SW480 (cell line): Measurements from ENCODE around the gene NACC2.
"Not testable (repeated sequence)": the region's sequence is repeated elsewhere in the genome, so short reads cannot be mapped to it uniquely, and the experiment has no call there.

ENCODE experiments used
- DNase-seq: peaks from one replicate; pipeline ENCODE4 v3.0.0-alpha.2; 2016; ENCODE audit warnings: low spot score

NACC2 gene

DNA sequence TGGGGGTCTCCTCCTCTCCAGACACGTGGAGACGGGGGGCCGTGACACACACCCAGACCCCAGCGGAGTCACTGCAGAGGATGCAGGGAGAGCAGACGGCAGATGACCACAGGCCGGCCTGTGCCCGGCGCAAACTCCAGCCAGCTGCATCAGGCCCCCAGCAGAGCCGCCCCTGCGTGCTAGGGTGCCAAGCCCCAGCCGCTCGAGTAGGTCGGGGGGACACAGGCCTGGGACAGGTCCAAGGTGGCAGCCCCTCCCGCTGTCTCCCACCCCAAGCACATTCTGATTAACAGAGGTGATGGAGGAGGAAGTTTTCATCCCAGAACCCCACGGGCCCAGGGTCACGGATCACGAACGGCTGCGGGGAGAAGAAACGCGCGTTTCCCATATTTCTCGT is 14.4 kb downstream of the NACC2 start:
- no peak for DNase-seq

DNA sequence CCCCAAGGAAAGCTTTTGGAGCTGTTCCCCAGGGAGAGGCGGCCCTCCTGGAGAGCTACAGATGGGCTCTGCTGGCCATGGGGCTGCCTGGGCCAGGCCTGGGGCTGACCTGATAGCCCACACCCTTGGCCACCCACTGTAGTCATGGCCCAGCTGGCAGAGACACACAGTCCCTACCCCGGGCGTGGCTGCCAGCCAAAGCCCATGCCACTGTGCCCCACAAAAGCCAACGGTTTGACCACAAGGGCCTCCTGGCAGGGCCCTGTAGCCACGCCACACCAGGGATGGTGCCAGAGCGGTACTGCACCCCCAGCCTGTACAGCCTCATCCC is 15.2 kb downstream of the NACC2 start:
- DNase-seq: no peak

DNA sequence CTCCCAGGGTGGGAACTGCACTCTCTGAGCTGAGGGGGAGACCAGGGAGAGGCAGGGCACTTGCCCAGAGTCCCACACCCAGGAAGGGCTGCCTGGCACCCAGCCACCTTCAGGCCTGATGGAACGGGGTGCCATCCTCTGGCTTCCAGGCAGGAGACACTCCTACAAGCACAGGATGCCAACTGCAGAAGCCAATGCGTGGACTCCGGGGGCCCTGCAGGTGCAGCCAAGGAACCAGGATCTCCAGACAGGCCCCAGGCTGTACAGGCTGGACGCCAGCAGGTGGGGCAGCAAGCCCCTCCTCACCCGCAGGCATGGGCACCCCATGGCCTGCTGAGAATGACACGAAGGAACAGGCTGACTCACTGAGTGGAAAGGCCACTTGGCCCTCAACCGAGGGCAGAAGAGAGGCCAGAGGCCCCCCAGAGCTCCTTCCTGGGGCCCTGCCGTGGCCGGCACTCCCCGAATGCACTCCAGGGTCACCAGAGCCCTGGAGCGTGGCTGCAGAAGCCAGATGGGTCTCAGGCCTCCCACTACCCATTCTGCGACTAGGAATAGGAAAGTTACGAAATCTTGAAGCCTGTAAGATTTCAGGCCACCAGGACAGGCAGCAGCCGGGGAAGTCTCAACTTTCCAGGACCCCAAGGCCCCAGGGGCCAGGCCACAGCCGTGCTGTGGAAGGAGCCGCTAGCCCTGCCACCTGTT is 15.7 kb downstream of the NACC2 start:
- DNase-seq: no peak

DNA sequence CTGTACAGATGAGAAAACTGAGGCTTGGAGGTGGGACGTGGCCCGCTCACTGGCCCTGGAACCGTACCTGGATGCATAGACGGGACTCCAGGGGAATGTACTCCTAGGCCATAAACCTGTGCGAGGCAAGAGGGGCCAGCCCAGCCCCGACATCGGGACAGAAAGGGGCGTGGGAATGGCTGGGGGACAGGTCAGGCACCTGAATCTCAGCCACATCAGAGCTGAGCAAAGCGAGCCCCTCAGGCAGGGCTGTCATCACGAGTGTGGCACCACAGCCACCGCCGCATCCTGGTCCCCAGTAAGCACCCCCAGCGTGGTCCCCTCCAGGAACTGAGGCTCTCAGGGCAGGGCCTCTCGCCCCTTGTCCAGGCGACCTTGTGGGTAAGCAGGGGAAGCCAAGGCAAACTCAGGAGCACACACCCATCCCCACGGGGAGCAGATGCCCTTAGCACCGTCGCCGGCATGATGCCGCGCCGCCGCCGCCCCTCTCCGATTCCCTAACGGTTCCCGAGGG is 16.5 kb downstream of the NACC2 start:
- no peak for DNase-seq

DNA sequence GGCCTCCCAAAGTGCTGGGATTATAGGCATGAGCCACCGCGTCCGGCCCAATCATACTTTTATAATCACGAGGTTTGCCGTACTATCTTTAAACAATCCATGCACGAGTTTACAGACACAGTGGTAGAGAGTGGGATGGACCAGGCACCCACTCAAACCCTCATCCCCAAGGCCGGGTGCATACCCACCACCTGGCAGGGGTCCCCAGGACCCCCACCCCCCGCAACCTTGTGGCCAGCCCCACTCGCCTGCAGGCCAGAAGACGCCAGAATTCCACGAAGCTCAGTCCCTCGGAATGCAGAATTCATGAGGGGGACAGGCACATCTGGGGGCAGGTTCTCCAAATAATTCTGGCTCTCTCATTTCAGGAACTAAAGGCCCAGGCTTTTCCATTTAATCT is 17.1 kb downstream of the NACC2 start:
- DNase-seq: no peak

DNA sequence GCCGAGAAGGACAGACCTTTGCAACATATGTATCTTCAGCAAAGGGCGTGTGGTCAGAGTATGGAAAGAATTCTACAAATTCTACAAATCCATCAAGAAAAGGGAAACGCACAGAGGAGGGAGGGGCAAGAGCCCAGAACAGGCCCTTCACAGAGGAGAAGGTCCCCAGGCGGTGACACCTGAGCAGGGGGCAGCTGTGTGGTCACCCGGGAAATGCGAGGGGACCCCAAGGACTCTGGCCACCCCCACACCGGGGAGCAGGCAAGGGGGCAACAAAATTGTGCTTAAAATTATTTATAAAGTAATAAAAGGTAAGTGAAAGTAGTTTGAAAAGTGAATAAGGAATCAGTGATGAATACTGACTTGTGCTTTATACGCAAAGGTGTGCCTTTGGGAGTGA is 17.6 kb downstream of the NACC2 start:
- DNase-seq: no peak

DNA sequence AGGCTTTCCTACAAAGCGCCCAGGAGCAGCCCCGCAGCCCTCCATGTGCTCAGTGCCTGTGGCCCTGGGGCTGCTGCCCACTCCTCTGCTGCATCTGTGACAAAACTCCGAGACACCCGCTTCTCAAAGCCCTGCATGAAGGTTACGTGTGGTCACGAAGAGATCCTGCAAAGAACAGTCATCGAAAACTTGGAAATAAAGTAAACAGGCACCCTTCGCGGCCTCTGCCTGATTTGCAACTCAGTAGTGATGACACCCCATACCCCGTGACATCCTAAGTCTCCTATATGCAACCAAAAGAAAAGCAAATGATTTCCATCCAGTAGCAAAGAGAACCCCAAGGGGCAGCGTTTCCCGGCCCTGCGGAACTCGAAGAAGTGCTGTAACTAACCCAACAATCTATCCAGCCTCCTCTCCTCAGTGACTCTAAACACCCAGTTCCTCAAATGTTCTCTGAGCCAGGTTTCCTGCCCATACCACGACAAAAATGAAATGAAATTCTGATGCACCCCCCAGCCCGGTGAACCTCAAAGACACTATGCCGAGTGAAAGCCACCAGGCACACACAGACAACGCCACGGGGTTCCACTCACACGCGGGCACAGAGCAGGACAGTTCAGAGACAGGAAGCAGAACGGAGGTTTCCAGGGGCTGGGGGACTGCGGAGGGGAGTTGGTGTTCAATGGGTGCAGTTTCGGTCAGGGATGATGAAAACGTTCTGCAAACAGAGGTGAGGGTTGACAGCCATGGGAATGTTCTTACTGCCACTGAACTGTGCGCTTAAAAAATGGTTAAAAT is 19.0 kb downstream of the NACC2 start:
- no peak for DNase-seq

DNA sequence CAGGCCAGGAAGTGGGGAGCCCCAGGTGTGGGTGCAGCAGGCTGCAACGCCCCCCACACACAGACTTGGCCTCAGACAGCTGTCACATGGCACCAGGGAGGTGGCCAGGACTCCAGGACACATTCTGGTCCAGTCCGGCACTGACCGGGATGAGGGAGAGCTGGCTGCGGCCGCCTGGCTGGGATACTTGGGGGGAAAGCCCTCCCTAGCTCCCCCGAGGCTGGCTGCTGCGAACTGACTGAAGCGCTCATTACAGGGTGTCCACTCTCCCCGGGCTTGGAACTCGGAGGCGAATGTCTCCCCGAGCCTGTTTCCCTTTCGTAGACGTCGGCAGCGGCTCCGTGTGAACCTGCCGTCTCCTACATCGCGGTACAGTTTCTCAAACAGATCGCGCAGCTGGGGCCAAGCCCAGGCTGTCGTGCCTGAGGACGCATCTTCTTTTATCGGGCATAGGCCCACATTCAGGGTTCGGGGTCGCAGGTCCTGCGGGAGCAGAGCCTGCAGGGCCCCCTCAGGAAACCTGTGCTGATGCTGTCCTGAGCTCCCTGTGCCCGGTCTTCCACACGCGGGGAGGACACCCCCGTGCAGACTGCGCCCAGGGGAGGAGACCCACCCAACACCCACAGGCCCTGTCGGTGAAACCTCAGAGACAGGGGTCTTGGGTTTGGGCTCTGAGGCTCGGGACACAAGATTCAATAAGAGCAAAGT is 19.8 kb downstream of the NACC2 start:
- DNase-seq: no peak

DNA sequence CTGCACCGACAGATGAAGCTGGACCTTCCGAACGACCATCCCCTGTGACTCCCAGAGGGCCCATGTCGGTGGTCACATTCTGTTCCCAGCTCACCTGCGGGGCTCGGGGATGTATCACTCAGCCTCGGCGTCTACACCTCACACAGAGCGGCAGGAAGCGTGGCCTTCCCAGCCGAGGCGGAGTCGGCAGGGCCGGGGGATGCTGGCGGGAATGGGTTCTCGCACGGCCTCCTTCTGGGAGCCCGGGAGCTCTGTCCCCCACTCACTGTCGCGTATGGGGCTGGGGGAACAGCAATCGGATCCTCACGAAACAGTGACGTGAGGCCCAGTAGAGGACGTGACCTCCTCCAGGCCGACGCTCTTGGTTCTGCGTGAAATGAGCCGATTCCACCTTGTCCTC is 20.4 kb downstream of the NACC2 start:
- no peak for DNase-seq

DNA sequence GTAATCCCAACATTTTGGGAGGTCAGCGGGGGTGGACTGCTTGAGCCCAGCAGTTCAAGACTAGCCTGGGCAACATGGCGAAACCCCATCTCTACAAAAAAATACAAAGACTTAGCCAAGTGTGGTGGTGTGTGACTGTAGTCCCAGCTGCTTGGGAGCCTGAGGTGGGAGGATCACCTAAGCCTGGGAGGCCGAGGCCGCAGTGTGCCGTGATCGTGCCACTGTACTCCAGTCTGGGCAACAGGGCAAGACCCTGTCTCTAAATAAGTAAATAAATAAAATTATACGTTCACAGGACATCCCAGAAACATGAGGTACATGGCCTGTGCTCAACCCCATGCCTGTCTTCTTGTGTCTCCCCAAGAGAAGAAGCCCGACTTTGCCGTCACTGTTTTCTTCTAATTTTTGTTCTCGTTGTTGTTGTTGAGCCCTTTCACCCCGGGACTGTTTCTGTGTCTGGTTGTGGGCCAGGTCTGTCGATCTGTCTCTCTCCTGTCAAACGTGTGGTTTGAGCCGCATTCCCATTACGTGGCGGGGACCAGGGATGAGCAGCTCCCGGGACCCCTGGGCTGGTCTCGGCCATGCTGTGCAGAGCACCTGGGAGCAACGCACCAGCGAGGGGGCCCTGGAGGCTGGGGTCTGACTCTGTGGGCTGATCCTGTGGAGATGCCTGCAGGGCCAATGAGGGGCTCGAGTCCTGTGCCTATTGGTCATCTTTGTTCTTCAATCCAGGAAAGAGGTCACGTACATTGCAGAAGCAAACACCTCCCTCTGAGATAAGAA is 32.2 kb downstream of the NACC2 start:
- DNase-seq: no peak

DNA sequence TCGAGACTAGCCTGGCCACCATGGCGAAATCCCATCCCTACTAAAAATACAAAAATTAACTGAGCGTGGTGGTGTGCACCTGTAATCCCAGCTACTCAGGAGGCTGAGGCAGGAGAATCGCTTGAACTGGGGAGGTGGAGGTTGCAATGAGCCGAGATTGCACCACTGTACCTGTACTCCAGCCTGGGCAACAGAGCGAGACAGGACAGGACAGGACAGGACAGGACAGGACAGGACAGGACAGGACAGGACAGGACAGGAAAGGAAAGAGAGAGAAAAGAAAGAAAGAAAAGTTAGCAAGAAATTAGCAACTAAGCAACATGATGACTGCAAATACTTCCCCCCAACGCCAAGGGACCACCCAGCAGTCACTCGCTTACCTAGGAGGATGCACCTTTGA is 33.2 kb downstream of the NACC2 start:
- not testable (repeated sequence) for DNase-seq

DNA sequence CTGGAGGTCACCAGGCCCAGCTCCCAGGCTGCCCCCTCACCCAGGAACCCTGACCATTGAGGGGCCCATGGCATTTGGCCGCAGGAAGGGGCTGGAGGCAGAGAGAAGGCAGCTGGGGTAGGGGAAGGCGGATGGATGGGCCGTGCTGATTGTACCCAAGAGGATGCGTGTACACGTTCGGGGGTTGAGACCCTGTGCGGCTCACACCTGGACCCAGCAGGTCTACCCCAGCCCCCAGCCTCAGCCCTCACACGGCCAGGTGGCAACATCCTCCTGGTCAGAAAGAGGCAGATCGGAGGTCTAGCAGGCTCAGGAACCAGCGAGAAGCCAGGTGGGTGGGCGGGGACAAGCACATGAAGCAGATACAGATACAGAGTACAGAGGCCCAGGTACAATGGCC is 33.7 kb downstream of the NACC2 start:
- DNase-seq: no peak

DNA sequence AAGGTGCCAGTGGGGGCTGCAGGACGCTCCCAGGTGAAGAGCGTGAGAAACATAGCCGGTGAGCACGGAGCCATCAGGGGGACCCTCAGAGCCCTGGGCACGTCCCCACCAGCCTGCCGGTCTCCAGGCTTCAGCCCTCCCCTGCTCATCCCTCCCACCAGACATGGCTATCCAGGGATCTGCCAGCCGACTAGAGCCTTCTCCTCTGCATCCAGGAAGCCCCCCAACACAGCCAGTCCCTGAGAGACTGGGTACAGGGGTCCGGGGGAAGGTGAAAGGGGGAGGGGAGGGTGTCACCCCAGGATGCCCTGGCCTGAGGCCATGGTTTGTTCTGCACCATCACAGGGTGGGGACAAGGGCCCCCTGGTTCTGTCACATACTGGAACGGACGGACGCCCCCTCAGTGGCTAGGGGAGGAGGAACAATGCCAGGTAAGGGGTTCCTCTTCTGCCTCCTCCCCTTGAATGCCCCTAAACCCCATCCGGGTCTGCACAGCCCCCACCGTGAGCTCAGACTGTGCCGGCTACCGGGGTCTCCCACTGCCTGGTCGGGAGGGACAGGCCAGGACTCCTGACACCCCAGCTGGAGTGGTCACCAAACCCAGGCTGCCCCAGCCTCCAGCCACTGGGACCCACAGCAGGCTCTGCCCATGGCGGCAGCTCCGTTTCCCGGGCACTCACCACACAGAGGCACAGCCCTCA is 34.3 kb downstream of the NACC2 start:
- no peak for DNase-seq

DNA sequence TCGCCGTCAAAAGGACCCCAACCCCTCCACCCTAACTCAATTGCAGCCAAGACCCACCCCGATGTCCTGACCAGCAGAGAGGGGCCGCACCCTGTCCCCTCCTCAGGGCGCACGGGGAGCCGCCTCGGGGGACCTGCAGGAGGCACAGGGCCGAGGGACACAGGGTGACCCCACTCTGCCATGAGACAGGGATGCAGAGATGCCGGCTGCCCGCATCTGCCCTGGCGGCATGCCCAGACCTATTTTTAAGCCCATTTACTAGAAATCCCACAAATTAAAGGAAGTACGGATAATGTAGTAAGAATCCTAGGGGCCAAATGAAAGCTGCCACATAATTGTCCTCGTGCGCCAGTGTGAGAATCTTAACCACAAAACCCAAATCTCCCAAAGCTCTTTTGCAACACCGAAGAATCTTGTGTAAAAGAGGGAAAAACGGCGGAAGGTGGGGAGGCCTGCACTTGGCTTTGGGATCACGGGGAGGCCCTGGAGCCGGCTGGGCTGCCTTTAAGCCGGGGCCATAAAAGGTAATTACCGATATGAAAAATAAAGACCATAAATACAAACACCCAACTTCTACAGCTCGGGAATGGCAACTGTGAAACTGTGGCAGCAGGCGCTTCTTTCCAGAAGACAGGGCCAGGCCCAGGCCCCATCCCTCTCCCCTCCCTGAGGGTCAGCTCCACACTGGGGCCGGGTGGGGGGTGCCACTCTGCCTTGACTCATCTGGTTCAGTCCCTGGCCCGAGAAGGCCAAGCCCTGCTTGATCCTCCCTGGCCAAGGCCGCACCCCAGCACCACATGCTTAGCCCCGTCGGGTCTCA is 35.0 kb downstream of the NACC2 start:
- no peak for DNase-seq

DNA sequence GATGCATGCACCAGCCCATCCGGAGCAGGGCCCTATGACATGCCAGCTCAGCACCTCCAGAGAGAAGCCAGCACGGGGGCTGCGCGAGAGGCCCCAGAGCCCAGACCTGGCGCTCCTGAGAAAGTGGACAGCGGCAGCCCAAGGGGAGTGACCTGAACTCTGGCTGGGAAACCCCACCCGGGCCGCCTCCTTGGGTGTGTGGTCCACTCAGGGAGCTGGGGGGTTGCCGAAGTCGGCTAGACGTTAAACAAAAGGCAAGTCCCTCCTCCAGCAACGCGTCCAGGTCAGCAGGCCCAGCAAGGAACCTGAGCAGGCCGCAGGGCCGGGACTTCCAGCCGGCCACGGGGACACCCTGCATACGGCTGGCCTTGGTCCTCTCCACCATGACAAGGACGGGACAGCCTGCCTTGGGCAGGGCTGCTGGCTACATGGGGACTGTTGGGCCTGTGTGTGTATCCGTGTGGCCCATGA is 35.7 kb downstream of the NACC2 start:
- DNase-seq: no peak

DNA sequence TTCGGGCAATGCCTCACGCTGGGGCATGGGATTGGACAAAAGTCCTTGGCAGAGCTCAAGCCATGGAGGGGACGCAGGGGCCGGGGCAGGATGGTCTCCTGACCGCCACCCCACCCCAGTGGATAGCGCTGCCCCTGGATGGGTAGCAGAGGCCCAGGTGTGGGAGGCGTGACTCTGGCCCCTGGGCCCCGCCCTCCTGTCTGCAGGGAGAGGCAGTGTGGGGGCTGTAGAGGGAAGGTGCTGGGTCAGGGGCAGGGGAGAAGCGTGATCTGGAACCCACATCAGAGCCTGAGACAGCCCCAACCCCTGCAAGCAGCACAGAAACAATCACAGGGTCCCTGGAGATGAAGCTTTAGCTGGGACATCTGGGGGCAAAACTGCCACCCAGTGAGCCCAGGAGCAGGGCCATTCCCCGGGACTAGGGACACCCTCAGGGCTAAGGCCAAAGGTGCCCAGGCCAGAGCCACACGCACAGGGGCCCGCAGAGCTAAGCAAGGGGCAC is 36.2 kb downstream of the NACC2 start:
- DNase-seq: no peak

DNA sequence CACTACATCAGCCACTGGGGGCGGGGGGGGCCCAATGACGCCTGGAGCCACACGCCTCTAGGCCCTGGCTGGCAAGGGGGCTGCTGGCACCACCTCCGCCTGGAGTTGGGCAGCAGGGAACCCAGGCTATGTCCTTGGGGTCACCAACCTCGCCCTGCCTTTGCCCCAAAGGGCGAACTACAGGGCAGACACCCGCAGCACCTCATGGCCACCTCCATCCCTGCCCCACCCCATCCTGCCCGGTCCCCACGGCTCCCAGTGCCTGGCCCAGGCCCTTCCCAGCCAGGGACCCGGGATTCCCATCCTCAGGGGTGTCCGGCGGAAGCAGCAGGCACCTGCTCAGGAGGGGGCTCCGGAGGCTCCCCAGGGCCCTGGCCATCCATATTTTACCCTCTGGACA is 37.0 kb downstream of the NACC2 start:
- DNase-seq: no peak

DNA sequence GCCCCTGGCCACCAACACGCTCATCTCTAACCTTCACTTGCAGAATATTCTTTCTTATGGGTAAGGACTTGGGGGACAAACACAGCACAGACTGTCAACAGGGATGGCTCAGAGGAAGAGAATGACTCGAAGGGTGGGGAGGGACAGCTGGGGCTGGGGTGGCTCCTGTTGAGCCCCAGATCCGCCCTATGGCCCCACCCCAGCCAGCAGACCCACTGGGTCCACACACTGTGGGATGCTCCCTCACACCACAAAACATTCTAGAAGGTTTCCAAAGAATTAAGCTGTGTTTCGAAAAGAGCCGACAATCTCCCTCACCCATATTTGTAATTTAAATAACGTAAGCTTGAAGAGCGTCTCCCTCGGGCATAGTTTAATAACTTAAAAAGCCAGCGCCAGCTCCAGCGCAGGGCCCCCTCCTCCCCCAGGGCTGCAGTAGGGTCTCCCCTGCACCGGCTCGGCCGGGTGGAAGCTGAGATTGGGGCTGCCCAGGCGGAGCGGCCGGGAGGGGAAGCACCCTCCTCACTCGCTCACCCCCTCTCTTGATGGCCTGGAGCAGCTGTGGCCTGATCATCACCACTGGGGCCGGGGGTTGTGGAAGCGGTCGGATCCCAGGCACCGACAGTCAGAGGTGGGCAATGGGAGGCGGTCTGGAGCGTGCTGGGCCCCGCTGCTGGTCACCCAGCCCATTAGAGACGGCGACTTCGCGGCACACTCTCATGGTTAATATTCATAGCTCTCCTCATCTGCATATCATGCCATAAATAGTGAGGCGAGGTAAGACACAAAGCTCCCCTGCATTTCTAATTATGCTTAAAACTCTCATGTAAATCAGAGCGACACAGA is 37.6 kb downstream of the NACC2 start:
- no peak for DNase-seq

DNA sequence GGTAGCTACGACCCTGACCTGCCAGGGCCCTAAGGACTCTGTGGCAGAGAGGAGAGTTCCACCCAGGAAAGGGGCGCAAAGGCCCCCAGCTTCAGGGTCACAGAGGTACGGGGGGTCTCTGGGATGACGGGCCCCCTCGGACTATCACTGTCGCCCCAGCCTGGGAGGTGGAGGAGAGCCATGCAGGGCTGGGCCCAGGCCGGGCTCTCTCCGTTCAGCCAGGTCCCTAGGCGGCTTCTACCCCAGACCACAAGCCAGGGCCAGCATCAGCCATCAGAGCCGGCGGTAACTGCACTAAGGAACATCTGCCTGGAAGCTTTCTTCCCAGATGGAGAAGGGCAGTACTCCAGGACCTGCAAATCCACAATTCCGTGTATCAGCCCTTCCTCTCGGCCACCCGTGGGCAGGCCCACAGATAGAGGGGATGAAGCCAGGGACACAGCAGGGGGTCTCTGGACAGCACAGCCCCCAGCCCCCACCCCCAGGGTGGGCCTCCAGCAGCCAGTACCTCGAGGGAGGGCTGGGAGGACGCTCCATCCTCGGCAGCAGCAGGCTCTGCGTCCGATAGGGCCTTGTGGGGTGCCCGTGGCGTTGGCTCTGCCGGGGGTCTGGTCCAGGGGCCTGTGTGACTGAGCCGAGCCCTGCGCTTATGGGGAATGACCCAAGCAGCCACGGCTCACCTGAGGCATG is 38.4 kb downstream of the NACC2 start:
- DNase-seq: no peak
